Upper lobe of left lung (tissue), 4 donors: ENCODE data around the gene APOBEC2.

ENCODE experiments used
- POLR2A ChIP-seq, 4 donors: fragments of 450-650 bp; IDR thresholded peaks; one replicate each; pipeline ENCODE4 v1.5.1; 2016 to 2017; ENCODE audit warnings: antibody characterized with exemption in 4 of 4, mild to moderate bottlenecking in 2 of 4
- POLR2AphosphoS5 ChIP-seq, 2 donors: sonication (generic); formaldehyde crosslinking; IDR thresholded peaks; one replicate each; pipeline ENCODE4 v1.5.1; 2017; ENCODE audit warnings: antibody characterized with exemption in 2 of 2
- TF ChIP-seq, protein P1 (sequence below), 6 experiments: fragments of 450-650 bp in 4 of 6; fragments of 200-600 bp in 2 of 6; sonication (generic) in 2 of 6; IDR thresholded peaks; one replicate each; pipeline ENCODE4 v1.5.1; 2016 to 2019; ENCODE audit warnings: antibody characterized with exemption in 6 of 6

- TF ChIP-seq, protein P1, sequence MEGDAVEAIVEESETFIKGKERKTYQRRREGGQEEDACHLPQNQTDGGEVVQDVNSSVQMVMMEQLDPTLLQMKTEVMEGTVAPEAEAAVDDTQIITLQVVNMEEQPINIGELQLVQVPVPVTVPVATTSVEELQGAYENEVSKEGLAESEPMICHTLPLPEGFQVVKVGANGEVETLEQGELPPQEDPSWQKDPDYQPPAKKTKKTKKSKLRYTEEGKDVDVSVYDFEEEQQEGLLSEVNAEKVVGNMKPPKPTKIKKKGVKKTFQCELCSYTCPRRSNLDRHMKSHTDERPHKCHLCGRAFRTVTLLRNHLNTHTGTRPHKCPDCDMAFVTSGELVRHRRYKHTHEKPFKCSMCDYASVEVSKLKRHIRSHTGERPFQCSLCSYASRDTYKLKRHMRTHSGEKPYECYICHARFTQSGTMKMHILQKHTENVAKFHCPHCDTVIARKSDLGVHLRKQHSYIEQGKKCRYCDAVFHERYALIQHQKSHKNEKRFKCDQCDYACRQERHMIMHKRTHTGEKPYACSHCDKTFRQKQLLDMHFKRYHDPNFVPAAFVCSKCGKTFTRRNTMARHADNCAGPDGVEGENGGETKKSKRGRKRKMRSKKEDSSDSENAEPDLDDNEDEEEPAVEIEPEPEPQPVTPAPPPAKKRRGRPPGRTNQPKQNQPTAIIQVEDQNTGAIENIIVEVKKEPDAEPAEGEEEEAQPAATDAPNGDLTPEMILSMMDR (IDR thresholded peaks at IDR 0.05): no peak
- TF ChIP-seq POLR2AphosphoS5 (IDR thresholded peaks at IDR 0.05) (no peak), POLR2A (IDR thresholded peaks at IDR 0.05) (no peak)
Observed at GRCh38 chr6:41021832-41022231, 31.2 kb upstream of the APOBEC2 start.
